SK-N-SH treated with all-trans-retinoic acid at 6 μM for 48 hours (cell line): Measurements from ENCODE around the gene SIX2.

Source experiments
- ARNTL ChIP-seq: fragments of 450-650 bp; formaldehyde crosslinking; IDR thresholded peaks from 2 replicates; pipeline ENCODE4 v1.5.0; 2020; ENCODE audit warnings: low read depth, mild to moderate bottlenecking, moderate library complexity, borderline replicate concordance
- CREB5 ChIP-seq: fragments of 250-450 bp; sonication (Bioruptor Pico); IDR thresholded peaks from 2 replicates; pipeline ENCODE4 v1.5.1; 2020; ENCODE audit warnings: low read depth, mild to moderate bottlenecking, moderate library complexity
- CSDC2 ChIP-seq: fragments of 250-450 bp; sonication (Bioruptor Pico); IDR thresholded peaks from 2 replicates; pipeline ENCODE4 v1.5.0; 2020; ENCODE audit warnings: mild to moderate bottlenecking, moderate library complexity
- ESRRG ChIP-seq: fragments of 250-450 bp; sonication (Bioruptor Pico); IDR thresholded peaks from 2 replicates; pipeline ENCODE4 v1.6.1; 2021; ENCODE audit warnings: mild to moderate bottlenecking
- GLIS3 ChIP-seq: fragments of 250-450 bp; sonication (Bioruptor Pico); IDR thresholded peaks from 2 replicates; pipeline ENCODE4 v1.5.0; 2020; ENCODE audit warnings: mild to moderate bottlenecking, moderate library complexity
- ISL1 ChIP-seq: fragments of 250-450 bp; sonication (Bioruptor Pico); IDR thresholded peaks from 2 replicates; pipeline ENCODE4 v2.1.2; 2022; ENCODE audit warnings: mild to moderate bottlenecking, moderate library complexity
- RARB ChIP-seq: fragments of 250-450 bp; sonication (Bioruptor Pico); IDR thresholded peaks from 2 replicates; pipeline ENCODE4 v1.8.0; 2021; ENCODE audit warnings: mild to moderate bottlenecking, moderate library complexity
- TCF4 ChIP-seq: fragments of 250-450 bp; sonication (Bioruptor Pico); IDR thresholded peaks from 2 replicates; pipeline ENCODE4 v1.8.0; 2021; ENCODE audit warnings: mild to moderate bottlenecking, moderate library complexity, borderline replicate concordance
- ZFP30 ChIP-seq: fragments of 450-650 bp; formaldehyde crosslinking; IDR thresholded peaks from 2 replicates; pipeline ENCODE4 v1.5.0; 2022; ENCODE audit warnings: mild to moderate bottlenecking, moderate library complexity
- ZNF565 ChIP-seq: fragments of 450-650 bp; formaldehyde crosslinking; conservative IDR thresholded peaks from 2 replicates; pipeline ENCODE4 v1.5.0; 2020; ENCODE audit warnings: low read depth, mild to moderate bottlenecking, moderate library complexity
- TF ChIP-seq, protein P1 (sequence below): fragments of 250-450 bp; sonication (Bioruptor Pico); IDR thresholded peaks from 2 replicates; pipeline ENCODE4 v1.5.0; 2020; ENCODE audit warnings: mild to moderate bottlenecking, moderate library complexity
- TF ChIP-seq, protein P2 (sequence below): fragments of 250-450 bp; sonication (Bioruptor Pico); IDR thresholded peaks from 2 replicates; pipeline ENCODE4 v1.8.0; 2021; ENCODE audit warnings: low read depth, mild to moderate bottlenecking, moderate library complexity, borderline replicate concordance

DNA sequence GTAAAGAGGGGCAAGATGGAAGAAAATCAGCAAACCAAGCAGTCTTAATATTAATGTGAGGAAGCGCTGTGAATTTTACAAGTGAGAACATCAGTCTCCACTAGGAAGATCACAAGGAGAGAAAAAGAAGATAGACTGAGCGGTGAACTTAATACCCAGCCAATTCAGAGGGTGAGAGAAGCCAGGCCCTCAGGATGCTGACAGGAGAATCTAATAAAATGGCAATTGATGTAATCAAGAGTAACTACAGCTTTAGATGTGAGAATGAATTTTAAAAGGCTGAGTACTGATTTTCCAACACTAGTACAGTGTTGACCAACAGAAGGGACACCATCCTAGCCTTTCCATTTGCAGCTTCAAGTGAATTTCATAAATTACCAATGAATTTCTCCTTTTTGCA, 35.7 kb upstream of the SIX2 start:
- no peak for TF ChIP-seq ZFP30 (CRISPR knock-in tag)
- TF ChIP-seq ARNTL (CRISPR knock-in tag) = no peak
- TF ChIP-seq, protein P1, sequence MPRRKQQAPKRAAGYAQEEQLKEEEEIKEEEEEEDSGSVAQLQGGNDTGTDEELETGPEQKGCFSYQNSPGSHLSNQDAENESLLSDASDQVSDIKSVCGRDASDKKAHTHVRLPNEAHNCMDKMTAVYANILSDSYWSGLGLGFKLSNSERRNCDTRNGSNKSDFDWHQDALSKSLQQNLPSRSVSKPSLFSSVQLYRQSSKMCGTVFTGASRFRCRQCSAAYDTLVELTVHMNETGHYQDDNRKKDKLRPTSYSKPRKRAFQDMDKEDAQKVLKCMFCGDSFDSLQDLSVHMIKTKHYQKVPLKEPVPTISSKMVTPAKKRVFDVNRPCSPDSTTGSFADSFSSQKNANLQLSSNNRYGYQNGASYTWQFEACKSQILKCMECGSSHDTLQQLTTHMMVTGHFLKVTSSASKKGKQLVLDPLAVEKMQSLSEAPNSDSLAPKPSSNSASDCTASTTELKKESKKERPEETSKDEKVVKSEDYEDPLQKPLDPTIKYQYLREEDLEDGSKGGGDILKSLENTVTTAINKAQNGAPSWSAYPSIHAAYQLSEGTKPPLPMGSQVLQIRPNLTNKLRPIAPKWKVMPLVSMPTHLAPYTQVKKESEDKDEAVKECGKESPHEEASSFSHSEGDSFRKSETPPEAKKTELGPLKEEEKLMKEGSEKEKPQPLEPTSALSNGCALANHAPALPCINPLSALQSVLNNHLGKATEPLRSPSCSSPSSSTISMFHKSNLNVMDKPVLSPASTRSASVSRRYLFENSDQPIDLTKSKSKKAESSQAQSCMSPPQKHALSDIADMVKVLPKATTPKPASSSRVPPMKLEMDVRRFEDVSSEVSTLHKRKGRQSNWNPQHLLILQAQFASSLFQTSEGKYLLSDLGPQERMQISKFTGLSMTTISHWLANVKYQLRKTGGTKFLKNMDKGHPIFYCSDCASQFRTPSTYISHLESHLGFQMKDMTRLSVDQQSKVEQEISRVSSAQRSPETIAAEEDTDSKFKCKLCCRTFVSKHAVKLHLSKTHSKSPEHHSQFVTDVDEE (CRISPR knock-in tag) = no peak
- TF ChIP-seq, protein P2, sequence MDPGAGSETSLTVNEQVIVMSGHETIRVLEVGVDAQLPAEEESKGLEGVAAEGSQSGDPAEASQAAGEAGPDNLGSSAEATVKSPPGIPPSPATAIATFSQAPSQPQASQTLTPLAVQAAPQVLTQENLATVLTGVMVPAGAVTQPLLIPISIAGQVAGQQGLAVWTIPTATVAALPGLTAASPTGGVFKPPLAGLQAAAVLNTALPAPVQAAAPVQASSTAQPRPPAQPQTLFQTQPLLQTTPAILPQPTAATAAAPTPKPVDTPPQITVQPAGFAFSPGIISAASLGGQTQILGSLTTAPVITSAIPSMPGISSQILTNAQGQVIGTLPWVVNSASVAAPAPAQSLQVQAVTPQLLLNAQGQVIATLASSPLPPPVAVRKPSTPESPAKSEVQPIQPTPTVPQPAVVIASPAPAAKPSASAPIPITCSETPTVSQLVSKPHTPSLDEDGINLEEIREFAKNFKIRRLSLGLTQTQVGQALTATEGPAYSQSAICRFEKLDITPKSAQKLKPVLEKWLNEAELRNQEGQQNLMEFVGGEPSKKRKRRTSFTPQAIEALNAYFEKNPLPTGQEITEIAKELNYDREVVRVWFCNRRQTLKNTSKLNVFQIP (CRISPR knock-in tag) = no peak
- peak; percentile 42; the same call in 1 of the 2 replicates for TF ChIP-seq TCF4
- TF ChIP-seq RARB (CRISPR knock-in tag) = no peak
- no peak for TF ChIP-seq ESRRG
- TF ChIP-seq CREB5 (CRISPR knock-in tag) = no peak
- TF ChIP-seq GLIS3 (CRISPR knock-in tag) = no peak
- no peak for TF ChIP-seq ZNF565 (CRISPR knock-in tag)
- TF ChIP-seq CSDC2 (CRISPR knock-in tag) = no peak
- TF ChIP-seq ISL1 = no peak
